ENCODE data around the gene QRICH2. TPM values are rescaled to one million over a fixed set of nuclear protein-coding genes. Genes with fewer than 3 reads are reported as not detected.
"Not testable (repeated sequence)": the region's sequence is repeated elsewhere in the genome, so short reads cannot be mapped to it uniquely, and the experiment has no call there.

QRICH2 gene
- total RNA-seq, 1 donor from 2014 or later, result 12.3 TPM

- TF ChIP-seq, protein P1, sequence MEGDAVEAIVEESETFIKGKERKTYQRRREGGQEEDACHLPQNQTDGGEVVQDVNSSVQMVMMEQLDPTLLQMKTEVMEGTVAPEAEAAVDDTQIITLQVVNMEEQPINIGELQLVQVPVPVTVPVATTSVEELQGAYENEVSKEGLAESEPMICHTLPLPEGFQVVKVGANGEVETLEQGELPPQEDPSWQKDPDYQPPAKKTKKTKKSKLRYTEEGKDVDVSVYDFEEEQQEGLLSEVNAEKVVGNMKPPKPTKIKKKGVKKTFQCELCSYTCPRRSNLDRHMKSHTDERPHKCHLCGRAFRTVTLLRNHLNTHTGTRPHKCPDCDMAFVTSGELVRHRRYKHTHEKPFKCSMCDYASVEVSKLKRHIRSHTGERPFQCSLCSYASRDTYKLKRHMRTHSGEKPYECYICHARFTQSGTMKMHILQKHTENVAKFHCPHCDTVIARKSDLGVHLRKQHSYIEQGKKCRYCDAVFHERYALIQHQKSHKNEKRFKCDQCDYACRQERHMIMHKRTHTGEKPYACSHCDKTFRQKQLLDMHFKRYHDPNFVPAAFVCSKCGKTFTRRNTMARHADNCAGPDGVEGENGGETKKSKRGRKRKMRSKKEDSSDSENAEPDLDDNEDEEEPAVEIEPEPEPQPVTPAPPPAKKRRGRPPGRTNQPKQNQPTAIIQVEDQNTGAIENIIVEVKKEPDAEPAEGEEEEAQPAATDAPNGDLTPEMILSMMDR (conservative IDR thresholded peaks at IDR 0.05), result no peak
- no peak for DNase-seq (ENCODE audit: low read depth, low spot score)
- Mint-ChIP-seq H3K9me3 (peaks cover 3% of the 10 kb centered on the region), H3K27me3 (ENCODE audit: low read depth) (no peaks in the 10 kb centered on the region), H3K36me3 (ENCODE audit: low read depth) (no peaks in the 10 kb centered on the region), H3K27ac (ENCODE audit: unreplicated experiment) (peak overlapping the region; percentile 96), H3K4me1 (peaks cover 58% of the 10 kb centered on the region), H3K4me3 (peak overlapping the region; percentile 87)
These were observed 46.5 kb downstream of the QRICH2 start for GRCh38 chr17:76261421-76262215.

DNA sequence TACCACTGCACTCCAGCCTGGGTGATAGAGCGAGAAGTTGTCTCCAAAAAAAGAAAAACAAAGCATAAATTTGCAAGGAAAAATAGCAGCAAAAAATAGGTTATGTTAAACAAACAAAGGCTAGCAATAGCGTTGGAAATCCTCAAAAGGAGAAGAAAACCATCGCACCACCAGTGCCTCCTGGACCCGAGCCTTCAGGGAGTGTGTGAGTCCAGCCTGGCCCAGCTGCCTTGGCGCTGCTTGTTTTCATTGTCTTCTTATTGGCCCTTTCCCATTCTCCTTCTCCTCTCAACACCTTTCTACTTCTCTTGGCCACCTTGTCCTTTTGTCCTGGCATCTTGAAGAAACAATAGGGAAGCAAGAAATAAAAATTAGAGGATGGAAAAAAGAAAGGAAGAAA, 47.4 kb downstream of the QRICH2 start:
- no peak overlapping the region for H3K27ac Mint-ChIP-seq (ENCODE audit: unreplicated experiment)
- no peaks in the 10 kb centered on the region for H3K27me3 Mint-ChIP-seq (ENCODE audit: low read depth)
- no peak for DNase-seq (ENCODE audit: low read depth, low spot score)
- H3K9me3 Mint-ChIP-seq, result peaks cover 3% of the 10 kb centered on the region
- H3K4me1 Mint-ChIP-seq, result peaks cover 54% of the 10 kb centered on the region
- peak overlapping the region; percentile 8 for H3K4me3 Mint-ChIP-seq
- TF ChIP-seq, protein P1 (conservative IDR thresholded peaks at IDR 0.05), result no peak
- H3K36me3 Mint-ChIP-seq (ENCODE audit: low read depth), result no peaks in the 10 kb centered on the region

GRCh38 chr17:76260220-76260619, 47.9 kb downstream of the QRICH2 start:
- DNase-seq (ENCODE audit: low read depth, low spot score), result no peak
- H3K27ac Mint-ChIP-seq (ENCODE audit: unreplicated experiment), result no peak overlapping the region
- H3K27me3 Mint-ChIP-seq (ENCODE audit: low read depth), result no peaks in the 10 kb centered on the region
- H3K4me1 Mint-ChIP-seq, result peaks cover 54% of the 10 kb centered on the region
- TF ChIP-seq, protein P1 (conservative IDR thresholded peaks at IDR 0.05), result no peak
- H3K4me3 Mint-ChIP-seq, result no peak overlapping the region
- no peaks in the 10 kb centered on the region for H3K36me3 Mint-ChIP-seq (ENCODE audit: low read depth)
- H3K9me3 Mint-ChIP-seq, result peaks cover 3% of the 10 kb centered on the region

- not testable (repeated sequence) for H3K4me3 Mint-ChIP-seq; DNase-seq (ENCODE audit: low read depth, low spot score); H3K36me3 Mint-ChIP-seq (ENCODE audit: low read depth); H3K9me3 Mint-ChIP-seq; H3K27me3 Mint-ChIP-seq (ENCODE audit: low read depth)
- peak overlapping the region; percentile 82 for H3K27ac Mint-ChIP-seq (ENCODE audit: unreplicated experiment)
- H3K4me1 Mint-ChIP-seq, result peaks cover 40% of the 10 kb centered on the region
These were observed 51.5 kb downstream of the QRICH2 start for GRCh38 chr17:76256430-76257050.

GRCh38 chr17:76255801-76256429, 52.2 kb downstream of the QRICH2 start:
- no peaks in the 10 kb centered on the region for H3K27me3 Mint-ChIP-seq (ENCODE audit: low read depth)
- no peak overlapping the region for H3K4me3 Mint-ChIP-seq
- H3K36me3 Mint-ChIP-seq (ENCODE audit: low read depth), result no peaks in the 10 kb centered on the region
- H3K9me3 Mint-ChIP-seq, result peaks cover 3% of the 10 kb centered on the region
- H3K4me1 Mint-ChIP-seq, result peaks cover 36% of the 10 kb centered on the region
- H3K27ac Mint-ChIP-seq (ENCODE audit: unreplicated experiment), result no peak overlapping the region
- no peak for DNase-seq (ENCODE audit: low read depth, low spot score)
- TF ChIP-seq, protein P1 (conservative IDR thresholded peaks at IDR 0.05), result no peak
